Activated B cell treated with CpG ODN at 0.5 μM for 24 hours (primary cell): ENCODE results near the gene PLEKHA4. TPM values are rescaled to one million over a fixed set of nuclear protein-coding genes. Genes with fewer than 3 reads are reported as not detected.

ENCODE experiments used
- ATAC-seq: fragments of 200-7000 bp; cut with Tn5 transposase; one replicate; pipeline ENCODE4 v1.10.0; 2021; ENCODE audit warnings: low read depth, mild to moderate bottlenecking, moderate library complexity
- CTCF ChIA-PET: fragments of 350-600 bp; sonication (Branson Sonifier 250); formaldehyde crosslinking; loops from one replicate; lab custom pipeline; 2021; ENCODE audit warnings: antibody characterized with exemption; lab: Charles Lee
- POLR2A ChIA-PET: fragments of 350-600 bp; sonication (Branson Sonifier 250); formaldehyde crosslinking; loops from one replicate; lab custom pipeline; 2021; ENCODE audit warnings: antibody characterized with exemption; lab: Charles Lee
- DNase-seq: peaks from one replicate; pipeline ENCODE4 v3.0.0; 2022
- H3K27ac Mint-ChIP-seq: one replicate; pipeline ENCODE4 v1.8.0; 2020; ENCODE audit warnings: mixed read lengths
- H3K27me3 Mint-ChIP-seq: one replicate; pipeline ENCODE4 v1.8.0; 2021; ENCODE audit warnings: mixed read lengths
- H3K36me3 Mint-ChIP-seq: one replicate; pipeline ENCODE4 v1.8.0; 2021; ENCODE audit warnings: low read depth, mixed read lengths
- H3K4me1 Mint-ChIP-seq: one replicate; pipeline ENCODE4 v1.8.0; 2021; ENCODE audit warnings: mixed read lengths
- H3K4me3 Mint-ChIP-seq: one replicate; pipeline ENCODE4 v1.8.0; 2020; ENCODE audit warnings: mild to moderate bottlenecking, mixed read lengths
- H3K9me3 Mint-ChIP-seq: one replicate; pipeline ENCODE4 v1.8.0; 2020; ENCODE audit warnings: mixed read lengths
- intact Hi-C: fragments of 100-400 bp; cut with micrococcal nuclease; formaldehyde crosslinking; loops from one replicate; pipeline ENCODE4 v1.15.1; 2024
- total RNA-seq: library from RNA; stranded (reverse); gene quantifications from 2 replicates; pipeline ENCODE4 v1.2.3, GENCODE V29; 2022
- TF ChIP-seq, protein P1 (sequence below): fragments of 200-600 bp; IDR thresholded peaks from one replicate; pipeline ENCODE4 v1.8.0; 2022; ENCODE audit warnings: antibody characterized with exemption, mild to moderate bottlenecking

The PLEKHA4 gene
- total RNA-seq, 1 donor from 2014 or later = 5.7 TPM

DNA sequence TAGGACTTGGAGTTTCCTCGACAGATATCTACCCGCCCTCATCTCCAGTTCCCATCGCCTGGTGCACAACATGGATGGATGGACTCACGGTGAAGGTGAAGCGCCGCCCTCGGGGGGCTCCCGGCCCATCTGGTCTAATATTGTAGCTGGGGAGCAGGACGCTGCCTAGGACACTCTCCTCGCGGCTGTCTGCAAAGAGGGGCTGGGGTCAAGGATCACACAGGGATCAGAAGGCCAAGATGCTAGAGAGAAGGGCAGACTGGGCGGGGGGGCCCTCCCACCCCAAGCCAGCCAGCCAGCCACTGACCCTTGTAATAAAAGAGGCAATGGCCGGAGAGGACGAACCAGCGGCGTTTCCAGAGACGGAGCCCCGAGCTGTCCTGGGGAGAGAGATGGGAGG is 7.1 kb downstream of the PLEKHA4 start:
- CTCF ChIA-PET = interaction anchor here (0.7 to 0.8 kb wide), 2 partner anchors 18 to 71 kb away, joined by 4 to 5 read pairs; no protein-coding TSS in a partner anchor
- ATAC-seq (no peak), DNase-seq (no peak)
- Mint-ChIP-seq H3K36me3 (no peaks in the 10 kb centered on the region), H3K4me3 (no peak overlapping the region), H3K9me3 (no peaks in the 10 kb centered on the region), H3K27me3 (no peaks in the 10 kb centered on the region), H3K27ac (no peak overlapping the region), H3K4me1 (peaks cover 8% of the 10 kb centered on the region)
- POLR2A ChIA-PET = no interaction called here
- TF ChIP-seq, protein P1, sequence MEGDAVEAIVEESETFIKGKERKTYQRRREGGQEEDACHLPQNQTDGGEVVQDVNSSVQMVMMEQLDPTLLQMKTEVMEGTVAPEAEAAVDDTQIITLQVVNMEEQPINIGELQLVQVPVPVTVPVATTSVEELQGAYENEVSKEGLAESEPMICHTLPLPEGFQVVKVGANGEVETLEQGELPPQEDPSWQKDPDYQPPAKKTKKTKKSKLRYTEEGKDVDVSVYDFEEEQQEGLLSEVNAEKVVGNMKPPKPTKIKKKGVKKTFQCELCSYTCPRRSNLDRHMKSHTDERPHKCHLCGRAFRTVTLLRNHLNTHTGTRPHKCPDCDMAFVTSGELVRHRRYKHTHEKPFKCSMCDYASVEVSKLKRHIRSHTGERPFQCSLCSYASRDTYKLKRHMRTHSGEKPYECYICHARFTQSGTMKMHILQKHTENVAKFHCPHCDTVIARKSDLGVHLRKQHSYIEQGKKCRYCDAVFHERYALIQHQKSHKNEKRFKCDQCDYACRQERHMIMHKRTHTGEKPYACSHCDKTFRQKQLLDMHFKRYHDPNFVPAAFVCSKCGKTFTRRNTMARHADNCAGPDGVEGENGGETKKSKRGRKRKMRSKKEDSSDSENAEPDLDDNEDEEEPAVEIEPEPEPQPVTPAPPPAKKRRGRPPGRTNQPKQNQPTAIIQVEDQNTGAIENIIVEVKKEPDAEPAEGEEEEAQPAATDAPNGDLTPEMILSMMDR = no peak
- intact Hi-C loops = no loop called here

DNA sequence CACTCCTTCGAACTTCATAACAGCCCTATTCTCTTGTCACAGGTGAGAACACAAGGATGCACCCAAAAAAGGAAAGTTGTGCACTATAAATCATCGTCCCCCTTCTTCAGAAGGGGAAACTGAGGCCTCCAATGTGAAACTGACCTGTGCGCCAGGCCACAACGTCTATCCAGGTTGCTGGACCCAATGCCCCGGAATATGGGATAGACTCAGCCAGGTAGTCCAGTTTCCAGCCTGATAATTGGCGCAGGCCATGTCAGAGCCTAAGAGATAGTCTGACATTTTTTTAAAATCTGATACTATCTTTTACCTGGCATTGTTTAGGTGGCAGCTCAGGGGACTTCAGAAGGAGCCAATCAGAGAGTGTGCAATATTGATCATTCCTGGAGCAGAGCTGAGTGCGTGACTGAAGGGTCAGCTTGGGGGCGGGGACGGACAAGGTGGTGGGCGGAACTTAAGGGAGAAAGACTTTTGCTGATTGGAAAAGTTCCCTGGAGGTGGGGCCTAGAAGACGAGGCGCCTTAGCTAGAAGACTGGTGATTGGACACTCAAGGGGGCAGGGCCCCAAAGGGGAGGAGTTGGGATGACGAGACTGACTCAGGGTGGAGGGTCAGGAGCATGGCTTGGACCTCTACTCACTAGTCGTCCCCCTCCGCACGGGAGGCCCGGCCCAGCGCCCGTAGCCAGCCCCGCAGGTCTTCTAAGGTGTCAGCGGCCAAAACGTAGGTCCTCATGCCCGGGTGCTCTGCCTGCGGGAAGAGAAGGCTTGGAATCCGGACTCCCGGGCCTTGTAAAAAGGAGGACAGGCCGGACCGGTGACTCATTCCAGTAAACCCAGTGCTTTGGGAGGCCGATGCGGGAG is 8.5 kb downstream of the PLEKHA4 start:
- Mint-ChIP-seq H3K4me1 (peaks cover 7% of the 10 kb centered on the region), H3K9me3 (no peaks in the 10 kb centered on the region), H3K27ac (peak overlapping the region; percentile 47), H3K4me3 (peak overlapping the region; percentile 44), H3K36me3 (no peaks in the 10 kb centered on the region), H3K27me3 (no peaks in the 10 kb centered on the region)
- DNase-seq (no peak), ATAC-seq (peak; percentile 32)
- TF ChIP-seq, protein P1 = no peak
- intact Hi-C loops = loop anchor here (5.0 kb wide), 1 partner anchor 107 kb away; the partner anchor contains the start of gene FTL
- POLR2A ChIA-PET = no interaction called here
- CTCF ChIA-PET = interaction anchor here (0.7 kb wide), 1 partner anchor 111 kb away, joined by 3 read pairs; no protein-coding TSS in a partner anchor

DNA sequence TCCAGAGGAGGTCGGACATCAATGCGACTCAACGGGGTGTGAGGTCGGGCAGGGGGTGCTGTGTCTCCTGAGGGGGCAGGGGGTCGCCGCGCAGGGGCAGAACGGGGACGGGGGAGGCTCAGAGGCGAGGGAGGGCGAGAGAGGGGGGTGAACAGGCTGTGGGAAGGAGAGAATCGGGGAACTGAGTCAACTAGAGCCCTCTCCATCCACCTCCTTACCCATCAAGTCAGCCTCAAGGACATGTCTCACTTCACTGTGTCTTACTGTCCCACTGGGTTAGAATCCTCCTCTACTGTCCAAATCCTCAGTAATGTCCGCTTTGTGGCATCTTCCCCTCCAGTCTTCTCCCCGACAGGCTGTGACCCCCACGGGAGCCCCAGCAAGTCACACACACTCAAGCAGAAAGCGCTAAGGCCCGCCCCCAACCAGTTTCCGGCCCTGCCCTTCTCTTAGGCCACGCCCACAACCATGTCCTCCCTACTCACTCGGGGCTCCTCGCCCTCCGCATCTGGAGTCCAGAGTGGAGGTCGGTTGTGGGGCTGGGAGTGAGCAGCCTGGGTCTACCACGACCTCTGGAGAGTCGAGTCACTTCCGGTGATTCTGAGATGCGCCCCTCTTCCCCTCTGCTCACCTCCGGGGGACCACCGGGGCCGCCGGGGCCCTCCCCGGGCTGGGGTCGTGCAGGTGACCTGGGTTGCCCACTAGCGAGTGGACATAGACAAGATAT is 9.3 kb downstream of the PLEKHA4 start:
- Mint-ChIP-seq H3K27ac (peak overlapping the region; percentile 87), H3K9me3 (no peaks in the 10 kb centered on the region), H3K27me3 (no peaks in the 10 kb centered on the region), H3K4me1 (peaks cover 7% of the 10 kb centered on the region), H3K4me3 (peak overlapping the region; percentile 92), H3K36me3 (no peaks in the 10 kb centered on the region)
- POLR2A ChIA-PET = interaction anchor here (0.6 to 1.8 kb wide), 3 partner anchors 13 to 84 kb away, joined by 6 to 10 read pairs (median 9); partner anchors contain the start of gene PPP1R15A
- TF ChIP-seq, protein P1 = no peak
- peak; percentile 66 for DNase-seq
- intact Hi-C loops = loop anchor here (1.0 to 5.0 kb wide), 3 partner anchors 13 to 108 kb away; partner anchors contain the start of genes FTL, NUCB1 and PPP1R15A
- peak; percentile 84 for ATAC-seq
- CTCF ChIA-PET = interaction anchor here (0.7 to 1.2 kb wide), 2 partner anchors 64 to 112 kb away, joined by 3 to 4 read pairs; no protein-coding TSS in a partner anchor

DNA sequence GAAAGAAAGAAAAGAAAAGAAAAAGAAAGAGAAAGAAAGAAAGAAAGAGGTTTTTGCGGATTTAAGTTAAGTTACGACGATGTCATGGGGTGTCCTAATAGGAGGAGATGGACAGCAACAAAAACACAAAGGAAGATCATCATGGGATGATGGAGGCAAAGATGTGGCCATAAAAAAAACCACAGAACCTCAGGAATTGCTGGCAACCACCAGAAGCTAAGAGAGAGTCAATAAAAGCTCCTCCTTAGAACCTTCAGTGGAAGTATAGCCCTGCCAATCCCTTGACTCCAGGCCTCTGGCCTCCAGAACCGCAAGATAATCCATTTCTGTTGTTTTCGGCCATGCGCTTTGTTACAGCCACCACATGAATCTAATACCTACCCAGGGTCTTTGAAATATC is 11.5 kb downstream of the PLEKHA4 start:
- ATAC-seq = no peak
- Mint-ChIP-seq H3K4me3 (no peak overlapping the region), H3K27ac (no peak overlapping the region), H3K9me3 (no peaks in the 10 kb centered on the region), H3K4me1 (peaks cover 7% of the 10 kb centered on the region), H3K36me3 (no peaks in the 10 kb centered on the region), H3K27me3 (no peaks in the 10 kb centered on the region)
- ChIA-PET CTCF (interaction anchor here (1.0 to 1.4 kb wide), 2 partner anchors 14 to 62 kb away, joined by 4 read pairs; no protein-coding TSS in a partner anchor), POLR2A (no interaction called here)
- intact Hi-C loops = loop anchor here (5.0 kb wide), 1 partner anchor 110 kb away; the partner anchor contains the start of gene FTL
- no peak for DNase-seq
- TF ChIP-seq, protein P1 = no peak
